D721Med (cell line): ENCODE measurements around the gene CCDC30.

Source experiments
- DNase-seq: peaks from one replicate; pipeline ENCODE4 v3.0.0; 2011; ENCODE audit warnings: low spot score; ENCODE audit not compliant: insufficient read length
- FAIRE-seq: peaks from 2 replicates; lab custom pipeline; 2011; peaks lifted over from hg19 to GRCh38; lab: Jason Lieb, UNC
- TF ChIP-seq, protein P1 (sequence below): IDR thresholded peaks from 2 replicates; pipeline ENCODE4 v1.5.1; 2012; ENCODE audit warnings: mild to moderate bottlenecking, control low read depth; ENCODE audit not compliant: insufficient read depth; ENCODE audit errors: missing control alignments

CCDC30 gene

DNA sequence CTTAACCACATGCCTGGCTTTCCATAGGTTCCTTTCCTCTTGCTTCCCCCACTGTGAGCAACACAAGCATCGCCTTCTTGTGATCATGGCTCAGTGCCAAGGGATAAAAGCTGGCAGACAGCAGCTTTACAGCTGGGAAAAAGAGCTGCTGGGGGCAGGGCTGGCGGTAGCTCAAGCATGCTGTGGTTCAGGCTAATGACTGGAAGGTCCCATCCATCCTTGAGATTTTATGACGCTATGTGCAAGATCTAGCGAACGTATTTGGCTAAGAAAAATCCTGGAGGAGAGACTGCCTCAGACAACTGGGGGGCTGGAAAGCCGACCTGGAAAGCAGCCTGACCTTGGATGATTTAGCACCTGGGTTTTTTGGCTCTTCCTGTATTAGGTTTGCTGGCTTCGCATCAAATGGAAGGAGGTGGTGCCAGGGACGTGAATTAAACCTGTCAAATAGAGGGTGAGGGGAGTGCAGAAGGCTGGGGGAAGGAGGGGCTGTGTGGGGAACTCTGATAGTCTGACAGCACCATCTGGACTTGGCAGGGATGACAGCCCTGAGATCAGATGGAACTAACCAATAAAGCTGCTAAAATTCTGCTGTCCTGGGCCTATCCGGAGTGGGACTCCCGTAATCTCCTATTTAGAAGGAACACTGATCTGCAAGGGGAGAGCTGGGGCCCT is 42.0 kb upstream of the CCDC30 start:
- DNase-seq: peak; percentile 37
- TF ChIP-seq, protein P1, sequence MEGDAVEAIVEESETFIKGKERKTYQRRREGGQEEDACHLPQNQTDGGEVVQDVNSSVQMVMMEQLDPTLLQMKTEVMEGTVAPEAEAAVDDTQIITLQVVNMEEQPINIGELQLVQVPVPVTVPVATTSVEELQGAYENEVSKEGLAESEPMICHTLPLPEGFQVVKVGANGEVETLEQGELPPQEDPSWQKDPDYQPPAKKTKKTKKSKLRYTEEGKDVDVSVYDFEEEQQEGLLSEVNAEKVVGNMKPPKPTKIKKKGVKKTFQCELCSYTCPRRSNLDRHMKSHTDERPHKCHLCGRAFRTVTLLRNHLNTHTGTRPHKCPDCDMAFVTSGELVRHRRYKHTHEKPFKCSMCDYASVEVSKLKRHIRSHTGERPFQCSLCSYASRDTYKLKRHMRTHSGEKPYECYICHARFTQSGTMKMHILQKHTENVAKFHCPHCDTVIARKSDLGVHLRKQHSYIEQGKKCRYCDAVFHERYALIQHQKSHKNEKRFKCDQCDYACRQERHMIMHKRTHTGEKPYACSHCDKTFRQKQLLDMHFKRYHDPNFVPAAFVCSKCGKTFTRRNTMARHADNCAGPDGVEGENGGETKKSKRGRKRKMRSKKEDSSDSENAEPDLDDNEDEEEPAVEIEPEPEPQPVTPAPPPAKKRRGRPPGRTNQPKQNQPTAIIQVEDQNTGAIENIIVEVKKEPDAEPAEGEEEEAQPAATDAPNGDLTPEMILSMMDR: no peak
- FAIRE-seq: peak; percentile 63

DNA sequence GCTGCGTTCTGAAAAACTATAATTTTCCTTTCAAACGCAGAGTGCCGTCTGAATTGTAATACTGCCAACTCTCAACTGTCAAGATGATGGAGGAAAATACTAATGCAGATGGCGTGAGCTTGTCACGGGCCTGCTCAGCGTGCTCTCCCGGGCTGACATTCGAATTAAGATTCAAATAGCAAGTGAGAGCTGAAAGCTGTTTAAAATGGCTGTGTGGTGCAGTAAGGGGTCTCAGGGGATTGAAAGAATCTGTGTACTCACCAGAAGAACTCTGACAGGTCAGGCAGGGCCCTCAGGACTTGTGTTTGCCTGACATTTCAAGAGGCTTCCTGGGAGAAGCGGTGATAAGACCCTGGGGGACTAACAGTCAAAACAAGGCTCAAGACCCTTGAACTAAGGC is 40.3 kb upstream of the CCDC30 start:
- TF ChIP-seq, protein P1: no peak
- DNase-seq (no peak), FAIRE-seq (no peak)

DNA sequence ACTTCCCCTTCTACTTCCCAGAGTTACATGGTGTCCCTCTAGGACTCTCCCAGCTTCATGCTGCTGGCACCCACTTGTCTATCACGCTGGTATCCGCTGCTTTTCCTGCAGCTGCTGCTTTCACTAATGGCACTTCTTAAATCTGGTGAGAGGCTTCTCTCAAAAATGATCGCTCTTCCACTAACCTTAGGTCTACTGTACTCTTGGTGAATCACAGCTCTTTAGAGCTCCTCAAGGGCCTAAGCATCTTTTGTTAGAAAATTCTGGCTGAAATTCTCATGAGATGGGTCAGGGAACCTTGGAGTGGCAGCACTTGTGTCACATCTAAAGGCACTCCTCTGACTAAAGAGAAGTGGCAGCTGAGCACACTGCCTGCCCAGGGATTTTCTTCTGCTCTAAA is 39.4 kb upstream of the CCDC30 start:
- FAIRE-seq (no peak), DNase-seq (no peak)
- TF ChIP-seq, protein P1: no peak

DNA sequence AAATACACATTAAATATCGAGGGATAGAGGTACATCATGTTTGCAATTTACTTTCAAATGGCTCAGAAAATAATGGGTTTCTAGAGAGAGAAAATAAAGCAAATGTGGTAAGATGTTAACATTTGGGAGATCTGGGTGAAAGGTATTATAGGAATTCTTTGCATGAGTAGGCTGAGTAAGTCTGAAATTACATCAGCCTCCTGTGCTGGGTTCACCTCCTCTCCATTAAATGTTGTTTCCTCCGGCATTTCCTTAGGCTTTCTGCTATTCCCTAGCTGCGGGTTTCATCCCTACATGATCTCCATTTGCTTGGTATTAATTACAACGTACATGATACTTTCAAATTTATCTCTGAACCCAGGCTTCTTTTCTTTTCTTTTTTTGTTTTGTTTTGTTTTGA is 38.9 kb upstream of the CCDC30 start:
- TF ChIP-seq, protein P1: no peak
- FAIRE-seq: no peak
- DNase-seq: no peak

DNA sequence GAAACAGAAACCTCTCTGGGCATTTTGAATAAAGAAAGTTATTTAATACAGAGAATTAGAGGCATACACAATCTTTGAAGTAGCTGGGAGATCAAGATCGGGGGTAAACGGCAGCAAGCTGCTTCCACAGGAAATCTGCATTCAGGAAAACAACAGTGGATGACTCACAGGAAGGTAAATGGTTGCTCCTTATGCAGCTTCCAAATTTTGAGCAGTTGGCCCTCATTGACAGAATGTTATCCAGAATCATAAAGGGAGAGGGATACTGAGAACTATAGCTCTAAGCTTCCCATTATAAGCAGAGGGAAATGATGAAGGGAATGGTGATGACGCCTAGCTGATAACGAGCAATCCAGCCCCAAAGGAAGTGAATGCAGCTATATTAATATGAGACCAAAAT is 35.8 kb upstream of the CCDC30 start:
- FAIRE-seq: no peak
- DNase-seq: no peak
- TF ChIP-seq, protein P1: no peak

DNA sequence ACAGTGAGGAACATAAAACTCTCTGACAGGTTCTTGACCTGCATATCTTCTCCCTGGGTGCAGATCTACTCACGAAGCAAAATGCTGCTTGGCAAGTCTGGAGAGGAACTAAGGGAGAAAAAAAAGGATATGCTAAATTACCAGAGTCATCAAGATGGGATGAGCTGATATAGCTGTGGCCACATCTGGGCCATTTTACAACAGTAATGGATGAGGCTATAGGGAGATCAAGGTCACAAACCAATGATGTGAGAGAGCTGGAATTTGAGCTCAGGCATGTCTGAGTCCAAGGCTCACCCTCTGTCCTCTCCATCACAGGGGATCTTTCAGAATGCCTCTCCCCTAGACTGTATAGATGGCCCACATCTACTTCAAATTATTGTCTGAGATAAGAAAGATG is 33.5 kb upstream of the CCDC30 start:
- DNase-seq (no peak), FAIRE-seq (no peak)
- TF ChIP-seq, protein P1: no peak
